Measurements from ENCODE around the gene CA12. TPM values are rescaled to one million over a fixed set of nuclear protein-coding genes. Genes with fewer than 3 reads are reported as not detected.

Gene CA12
- total and polyA plus RNA-seq, 9 of the 15 experiments (the other 6 are each of a cell fraction or from before 2014, with no cell fraction given): 0.01 to 0.78 (median 0.15) TPM; not detected in 1

GRCh38 chr15:63305260-63305659 is 76.4 kb downstream of the CA12 start:
- FAIRE-seq: no peak
- CTCF ChIA-PET (ENCODE audit: low intra/inter-chr PET ratio): no interaction called here

More at GRCh38 chr15:63305260-63305659, 76.4 kb downstream of the CA12 start:
- POLR2A ChIA-PET: interaction anchor here (1.1 kb wide), 1 partner anchor 10 kb away, joined by 3 read pairs; no protein-coding TSS in a partner anchor
- Histone ChIP-seq H3K36me3 (ENCODE audit: control insufficient read depth, insufficient read depth, low read length) (no peaks in the 10 kb centered on the region), H3K4me1 (replicated peaks in 1 of 2; ENCODE audit: control insufficient read depth in 2 of 2, insufficient read depth in 2 of 2, low read length in 2 of 2) (peaks cover 0 to under 1% of the 10 kb centered on the region in 2 experiments; a peak in 3 of 5 replicates), H4K20me1 (replicated peaks; ENCODE audit: control insufficient read depth, insufficient read depth, low read length) (no peaks in the 10 kb centered on the region), H3K27ac (ENCODE audit: extremely low read depth, low read depth, low read length) (no peak overlapping the region), H3K4me3 (no peak overlapping the region), H3K27me3 (ENCODE audit: control insufficient read depth in 2 of 2, insufficient read depth in 2 of 2, low read length in 2 of 2) (no peaks in the 10 kb centered on the region), H3K9ac (ENCODE audit: insufficient read depth in 1 of 2, low read depth in 2 of 2, low read length in 2 of 2) (no peak overlapping the region), H3K4me2 (ENCODE audit: insufficient read depth, low read length) (no peak overlapping the region), H2AFZ (ENCODE audit: low read depth, low read length) (no peak overlapping the region), H3K9me3 (replicated peaks; ENCODE audit: control insufficient read depth, insufficient read depth, low read depth, low read length) (no peaks in the 10 kb centered on the region), H3K9me1 (ENCODE audit: control insufficient read depth, insufficient read depth, low read length) (no peaks in the 10 kb centered on the region), H3K79me2 (ENCODE audit: control insufficient read depth, insufficient read depth, low read length) (no peaks in the 10 kb centered on the region)
- in situ Hi-C loops (cut with MboI) (no loop called here), intact Hi-C loops (cut with micrococcal nuclease) (no loop called here)
- TF ChIP-seq GTF2F1 (IDR thresholded peaks at IDR 0.05; ENCODE audit: low read depth, low read length) (no peak), STAT6 (CRISPR knock-in tag; IDR thresholded peaks at IDR 0.05) (no peak), PHF21A (IDR thresholded peaks at IDR 0.05; ENCODE audit: borderline replicate concordance, low read depth) (no peak), NFYB (IDR thresholded peaks at IDR 0.05; ENCODE audit: extremely low read depth, insufficient read length) (no peak), TSC22D4 (tag; IDR thresholded peaks at IDR 0.05) (no peak), ELF1 (tag; IDR thresholded peaks at IDR 0.05) (no peak), CCAR2 (IDR thresholded peaks at IDR 0.05; ENCODE audit: low read depth, low read length) (no peak), HMGN3 (IDR thresholded peaks at IDR 0.05; ENCODE audit: borderline replicate concordance, extremely low read depth, insufficient read length, low read depth, low read length) (no peak), PYGO2 (tag; IDR thresholded peaks at IDR 0.05) (no peak), ZNF282 (CRISPR knock-in tag; IDR thresholded peaks at IDR 0.05) (no peak), ZBTB1 (CRISPR knock-in tag; IDR thresholded peaks at IDR 0.05; ENCODE audit: borderline replicate concordance, low read depth) (no peak)
- TF ChIP-seq, protein P1, sequence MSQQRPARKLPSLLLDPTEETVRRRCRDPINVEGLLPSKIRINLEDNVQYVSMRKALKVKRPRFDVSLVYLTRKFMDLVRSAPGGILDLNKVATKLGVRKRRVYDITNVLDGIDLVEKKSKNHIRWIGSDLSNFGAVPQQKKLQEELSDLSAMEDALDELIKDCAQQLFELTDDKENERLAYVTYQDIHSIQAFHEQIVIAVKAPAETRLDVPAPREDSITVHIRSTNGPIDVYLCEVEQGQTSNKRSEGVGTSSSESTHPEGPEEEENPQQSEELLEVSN (IDR thresholded peaks at IDR 0.05; ENCODE audit: borderline replicate concordance in 1 of 2, extremely low read depth in 1 of 2, insufficient read depth in 1 of 2, insufficient read length in 1 of 2, low read depth in 1 of 2, low read length in 1 of 2, poor library complexity in 1 of 2, severe bottlenecking in 1 of 2): no peak
- DNase-seq (ENCODE audit: extremely low read depth in 1 of 4, low spot score in 3 of 4) (no peak), ATAC-seq (no peak)
- WGBS (ENCODE audit: insufficient coverage, low coverage, missing lambda C conversion rate): 74% methylated on average over 5 of the region's 5 CpGs
- BruUV-seq (replicated peaks): no TSS peak
